CD4-positive, alpha-beta T cell (primary cell): ENCODE results near the gene BET1. TPM values are rescaled to one million over a fixed set of nuclear protein-coding genes. Genes with fewer than 3 reads are reported as not detected.

ENCODE experiments used
- ATAC-seq: fragments of 200-7000 bp; cut with Tn5 transposase; one replicate; pipeline ENCODE4 v1.10.0; 2022; ENCODE audit warnings: mild to moderate bottlenecking; ENCODE audit not compliant: poor library complexity
- CTCF ChIA-PET: fragments of 350-600 bp; sonication (Branson Sonifier 250); formaldehyde crosslinking; loops from one replicate; lab custom pipeline; 2021; ENCODE audit warnings: antibody characterized with exemption, inconsistent platforms; lab: Charles Lee
- POLR2A ChIA-PET: fragments of 350-600 bp; sonication (Branson Sonifier 250); formaldehyde crosslinking; loops from one replicate; lab custom pipeline; 2021; ENCODE audit warnings: antibody characterized with exemption, inconsistent platforms; lab: Charles Lee
- DNase-seq, 14 experiments: peaks; one replicate each; pipeline ENCODE4 v3.0.0-alpha.2; 2013 to 2020; ENCODE audit warnings: mixed read lengths in 2 of 14
- H3K27ac ChIP-seq, 2 donors: one replicate each; pipeline versions ENCODE4 v1.5.1 to v1.7.0; 2013; ENCODE audit warnings: low read length in 2 of 2, low read depth in 1 of 2, mild to moderate bottlenecking in 1 of 2
- H3K27me3 ChIP-seq, 2 experiments: 1 replicate in 1 of 2; 2 replicates in 1 of 2; pipeline versions ENCODE4 v1.6.1 to v1.7.0; 2013; ENCODE audit warnings: low read length in 2 of 2, control low read depth in 1 of 2, mild to moderate bottlenecking in 1 of 2, moderate library complexity in 1 of 2; ENCODE audit not compliant: insufficient read depth in 2 of 2, control insufficient read depth in 1 of 2
- H3K36me3 ChIP-seq: one replicate; pipeline ENCODE4 v1.6.1; 2013; ENCODE audit warnings: low read length, control low read depth; ENCODE audit not compliant: insufficient read depth
- H3K4me1 ChIP-seq: one replicate; pipeline ENCODE4 v1.6.1; 2013; ENCODE audit warnings: low read length, control low read depth; ENCODE audit not compliant: insufficient read depth
- H3K4me3 ChIP-seq: one replicate; pipeline ENCODE4 v1.5.1; 2013; ENCODE audit warnings: mild to moderate bottlenecking, low read length, moderate library complexity
- H3K9me3 ChIP-seq, 2 experiments: 1 replicate in 1 of 2; 2 replicates in 1 of 2; pipeline versions ENCODE4 v1.6.1 to v1.7.0; 2013; ENCODE audit warnings: low read length in 2 of 2, mild to moderate bottlenecking in 2 of 2, control low read depth in 1 of 2, moderate library complexity in 1 of 2; ENCODE audit not compliant: control insufficient read depth in 1 of 2, insufficient read depth in 1 of 2
- H3K27ac Mint-ChIP-seq: one replicate; pipeline ENCODE4 v1.8.0; 2020; ENCODE audit warnings: mixed read lengths
- H3K27me3 Mint-ChIP-seq: one replicate; pipeline ENCODE4 v1.8.0; 2021; ENCODE audit warnings: mixed read lengths
- H3K36me3 Mint-ChIP-seq: one replicate; pipeline ENCODE4 v1.8.0; 2021; ENCODE audit warnings: low read depth, mixed read lengths
- H3K4me1 Mint-ChIP-seq: one replicate; pipeline ENCODE4 v1.8.0; 2021; ENCODE audit warnings: low read depth, mixed read lengths
- H3K4me3 Mint-ChIP-seq: one replicate; pipeline ENCODE4 v1.8.0; 2020; ENCODE audit warnings: mild to moderate bottlenecking, mixed read lengths
- H3K9me3 Mint-ChIP-seq: one replicate; pipeline ENCODE4 v1.8.0; 2020; ENCODE audit warnings: mixed read lengths
- intact Hi-C, 2 experiments: fragments of 100-400 bp; cut with DNase I in 1 of 2; cut with micrococcal nuclease in 1 of 2; formaldehyde crosslinking; loops; one replicate each; pipeline versions ENCODE4 v1.15.1 to v1.9.0; 2023 to 2025; cut with DNase I, micrococcal nuclease
- total RNA-seq, 174 experiments: library from RNA in 2 of 174; stranded (reverse) in 2 of 174; gene quantifications; one replicate each; pipeline ENCODE4 v1.2.3 and lab custom pipeline; 2021 to 2026
- TF ChIP-seq, protein P1 (sequence below): fragments of 200-600 bp; IDR thresholded peaks from one replicate; pipeline ENCODE4 v1.8.0; 2022; ENCODE audit warnings: antibody characterized with exemption, mild to moderate bottlenecking

Gene BET1
- total RNA-seq, 2 experiments from 2014 or later: 7.4 to 9.5 TPM

DNA sequence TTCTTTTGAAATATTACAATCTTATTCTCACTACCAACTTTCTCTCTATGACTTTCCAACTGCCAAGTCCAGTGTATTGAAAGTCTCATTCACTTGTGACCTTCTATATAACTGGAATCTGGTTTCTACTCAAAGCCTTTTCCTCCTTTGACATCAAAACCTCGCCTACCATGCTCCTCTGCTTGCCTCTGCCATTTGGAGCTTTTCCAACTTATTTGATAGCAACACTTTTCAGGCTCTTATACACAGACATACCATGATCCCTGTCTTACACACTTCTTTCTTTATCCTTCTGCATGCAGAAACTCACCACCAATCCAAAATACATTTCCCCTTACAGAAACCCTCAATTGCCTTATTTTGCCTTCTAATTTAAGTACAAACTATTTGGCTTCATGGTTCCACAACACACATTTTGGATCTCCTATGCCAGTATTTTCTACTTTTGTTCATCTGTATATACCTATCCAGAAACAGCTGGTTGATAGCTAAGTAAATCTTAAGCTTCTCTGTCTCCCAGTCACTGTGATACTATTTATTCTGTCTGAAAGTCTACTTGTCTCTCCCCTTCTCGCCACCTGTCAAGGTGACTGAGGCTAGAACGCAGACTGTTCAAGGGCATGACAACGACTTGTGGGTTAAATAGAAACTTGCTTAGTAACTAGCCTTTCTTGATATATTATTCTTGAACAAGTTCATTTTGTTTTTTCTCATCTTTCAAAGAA lies 60.2 kb downstream of the BET1 start:
- Mint-ChIP-seq H3K4me3 (no peak overlapping the region), H3K27me3 (no peaks in the 10 kb centered on the region), H3K27ac (no peak overlapping the region), H3K36me3 (no peaks in the 10 kb centered on the region), H3K4me1 (no peaks in the 10 kb centered on the region), H3K9me3 (no peaks in the 10 kb centered on the region)
- intact Hi-C loops: no loop called here
- Histone ChIP-seq H3K27me3 (peaks cover 4 to 8% of the 10 kb centered on the region in 2 experiments), H3K27ac (no peak overlapping the region), H3K4me1 (no peaks in the 10 kb centered on the region), H3K4me3 (no peak overlapping the region), H3K36me3 (no peaks in the 10 kb centered on the region), H3K9me3 (no peaks in the 10 kb centered on the region)
- no peak for ATAC-seq
- ChIA-PET CTCF (no interaction called here), POLR2A (interaction anchor here (1.3 kb wide), 1 partner anchor 11 kb away, joined by 6 read pairs; no protein-coding TSS in a partner anchor)
- DNase-seq: no peak
- TF ChIP-seq, protein P1, sequence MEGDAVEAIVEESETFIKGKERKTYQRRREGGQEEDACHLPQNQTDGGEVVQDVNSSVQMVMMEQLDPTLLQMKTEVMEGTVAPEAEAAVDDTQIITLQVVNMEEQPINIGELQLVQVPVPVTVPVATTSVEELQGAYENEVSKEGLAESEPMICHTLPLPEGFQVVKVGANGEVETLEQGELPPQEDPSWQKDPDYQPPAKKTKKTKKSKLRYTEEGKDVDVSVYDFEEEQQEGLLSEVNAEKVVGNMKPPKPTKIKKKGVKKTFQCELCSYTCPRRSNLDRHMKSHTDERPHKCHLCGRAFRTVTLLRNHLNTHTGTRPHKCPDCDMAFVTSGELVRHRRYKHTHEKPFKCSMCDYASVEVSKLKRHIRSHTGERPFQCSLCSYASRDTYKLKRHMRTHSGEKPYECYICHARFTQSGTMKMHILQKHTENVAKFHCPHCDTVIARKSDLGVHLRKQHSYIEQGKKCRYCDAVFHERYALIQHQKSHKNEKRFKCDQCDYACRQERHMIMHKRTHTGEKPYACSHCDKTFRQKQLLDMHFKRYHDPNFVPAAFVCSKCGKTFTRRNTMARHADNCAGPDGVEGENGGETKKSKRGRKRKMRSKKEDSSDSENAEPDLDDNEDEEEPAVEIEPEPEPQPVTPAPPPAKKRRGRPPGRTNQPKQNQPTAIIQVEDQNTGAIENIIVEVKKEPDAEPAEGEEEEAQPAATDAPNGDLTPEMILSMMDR: no peak

Other genes with a start within 250 kb of the BET1 start
- not detected for gene TFPI2, start 113.6 kb downstream of the BET1 start, total RNA-seq
- not detected for gene GNGT1, start 97.8 kb downstream of the BET1 start, total RNA-seq
- gene GNG11, start 82.6 kb downstream of the BET1 start, total RNA-seq: not detected